NCI-H1105 (cell line): ENCODE data around the gene SIK2.
"Not testable (repeated sequence)": the region's sequence is repeated elsewhere in the genome, so short reads cannot be mapped to it uniquely, and the experiment has no call there.

Experiments
- DNase-seq: peaks from one replicate; lab custom pipeline; 2025; lab: John Stamatoyannopoulos, UW

The SIK2 gene

GRCh38 chr11:111624608-111625007, 22.4 kb downstream of the SIK2 start:
- DNase-seq: no peak

DNA sequence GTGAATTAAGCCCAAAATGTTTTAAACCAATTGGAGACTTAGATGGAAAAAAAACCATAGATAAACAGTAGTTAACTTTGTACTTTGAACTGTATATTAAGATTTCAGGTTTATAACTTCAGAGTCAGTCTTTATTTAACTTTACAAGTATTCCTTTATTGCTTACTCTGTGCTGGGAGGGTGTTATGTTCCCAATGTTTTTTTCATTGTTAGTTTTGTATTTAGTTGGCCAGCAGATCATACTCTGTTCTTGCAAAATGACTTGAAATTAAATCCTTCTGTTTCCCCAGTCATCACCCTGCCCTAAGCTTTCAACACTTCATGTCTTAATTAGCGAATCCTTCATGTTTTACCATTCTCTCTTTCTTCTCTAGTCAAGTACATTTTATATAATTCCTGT, 25.3 kb downstream of the SIK2 start:
- no peak for DNase-seq

DNA sequence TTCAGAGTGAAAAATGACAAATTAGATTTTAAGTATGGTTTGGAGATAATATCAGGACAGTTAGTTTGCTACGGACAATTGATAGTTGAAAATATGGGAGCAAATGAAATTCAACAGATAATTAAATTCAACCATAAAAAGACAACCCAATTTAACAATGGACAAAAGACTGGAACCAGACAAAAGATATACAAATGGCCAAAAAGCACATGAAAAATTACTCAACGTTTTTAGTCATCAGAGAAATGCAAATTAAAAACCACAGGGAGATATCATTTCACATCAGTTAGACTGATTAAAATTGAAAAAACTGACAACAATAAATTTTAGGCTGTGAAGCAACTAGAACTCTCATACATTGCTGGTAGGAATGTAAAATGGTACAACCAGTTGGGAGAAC, 27.2 kb downstream of the SIK2 start:
- DNase-seq: no peak

- DNase-seq: no peak
Observed at GRCh38 chr11:111631024-111631665, 28.9 kb downstream of the SIK2 start.

GRCh38 chr11:111631666-111632039, 29.4 kb downstream of the SIK2 start:
- DNase-seq: no peak

- DNase-seq: peak; percentile 41
Observed at GRCh38 chr11:111632516-111633220, 30.4 kb downstream of the SIK2 start.

- DNase-seq: peak; percentile 7
Observed at GRCh38 chr11:111633248-111633647, 31.0 kb downstream of the SIK2 start.

DNA sequence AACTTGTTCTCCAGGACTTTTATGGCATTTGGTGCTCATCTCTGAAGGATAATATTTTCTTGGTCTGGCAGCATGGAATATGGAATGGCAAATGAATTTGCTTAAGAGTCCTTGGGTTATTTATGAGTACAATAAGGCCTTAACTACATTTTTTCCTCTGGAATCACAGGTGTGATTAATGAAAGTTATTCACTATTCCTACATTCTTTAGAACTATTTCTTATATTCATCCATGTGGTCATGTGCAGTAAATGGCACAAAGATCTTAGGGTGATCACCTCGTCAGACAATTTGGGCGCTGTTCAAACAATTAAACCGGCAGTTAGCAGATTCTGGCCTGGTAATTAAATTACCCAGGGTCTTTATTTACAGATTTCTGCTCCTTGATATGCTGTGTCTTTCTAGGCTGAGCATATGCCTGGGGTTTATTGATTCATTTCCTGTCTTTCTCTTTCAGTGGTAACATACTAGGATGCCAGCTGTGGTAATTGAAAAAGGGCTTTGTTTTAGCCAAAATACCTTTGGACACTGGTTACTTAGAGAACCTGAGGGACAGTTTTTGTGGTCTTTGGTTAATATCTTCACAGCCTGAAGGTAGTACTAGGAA, 31.6 kb downstream of the SIK2 start:
- no peak for DNase-seq

DNA sequence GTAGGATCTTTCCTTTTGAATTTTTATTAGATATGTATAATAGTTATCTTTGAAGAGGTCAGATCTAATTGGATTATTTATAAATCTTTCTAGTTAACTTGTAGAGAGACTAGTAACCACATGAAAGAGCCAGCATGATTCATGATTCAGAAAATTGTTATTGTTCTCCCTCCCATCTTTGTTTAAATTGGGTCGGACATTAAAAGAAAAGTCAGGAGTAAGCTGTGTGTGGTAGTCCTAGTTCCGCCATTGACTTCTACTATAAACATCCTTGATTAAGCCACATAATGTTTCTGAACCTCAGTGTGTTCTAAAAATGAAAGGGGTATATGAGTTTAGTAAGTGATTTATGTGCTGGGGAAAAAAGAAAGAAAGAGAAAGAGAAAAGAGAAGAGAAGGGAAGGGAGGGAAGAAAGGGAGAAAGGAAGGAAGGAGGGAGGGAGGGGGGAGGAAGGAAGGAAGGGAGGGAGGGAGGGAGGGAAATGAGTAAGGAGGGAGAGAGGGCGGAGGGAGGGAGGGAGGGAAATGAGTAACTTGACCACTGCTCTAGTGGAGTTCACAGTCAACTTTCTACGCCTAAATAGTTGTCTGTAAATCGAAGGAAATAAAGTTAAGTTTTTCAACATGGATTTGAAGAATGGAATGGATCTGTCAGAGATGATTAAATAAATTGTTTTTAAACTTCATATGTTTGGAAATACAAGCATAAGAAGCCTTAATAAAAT, 32.9 kb downstream of the SIK2 start:
- no peak for DNase-seq

GRCh38 chr11:111635706-111636045, 33.4 kb downstream of the SIK2 start:
- DNase-seq: peak; percentile 64

DNA sequence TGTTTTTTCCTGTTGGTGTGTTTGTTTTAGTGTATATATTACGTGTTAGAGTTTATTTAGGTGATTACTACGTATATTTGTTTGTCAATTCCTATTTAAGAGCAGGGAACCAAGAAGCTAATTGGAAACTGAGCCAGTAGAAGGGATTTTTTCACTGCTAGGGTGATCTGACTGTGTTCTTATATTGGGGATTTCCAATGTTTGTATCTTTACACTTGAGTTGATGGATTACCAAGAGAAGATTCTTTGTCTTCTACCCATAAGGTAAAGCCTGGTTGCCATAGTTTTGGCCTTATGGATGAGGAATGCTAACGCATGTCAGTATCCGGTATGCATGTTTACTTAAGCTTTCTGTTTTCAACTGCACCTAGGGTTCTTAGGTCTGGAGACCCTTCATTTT, 35.6 kb downstream of the SIK2 start:
- DNase-seq: no peak

DNA sequence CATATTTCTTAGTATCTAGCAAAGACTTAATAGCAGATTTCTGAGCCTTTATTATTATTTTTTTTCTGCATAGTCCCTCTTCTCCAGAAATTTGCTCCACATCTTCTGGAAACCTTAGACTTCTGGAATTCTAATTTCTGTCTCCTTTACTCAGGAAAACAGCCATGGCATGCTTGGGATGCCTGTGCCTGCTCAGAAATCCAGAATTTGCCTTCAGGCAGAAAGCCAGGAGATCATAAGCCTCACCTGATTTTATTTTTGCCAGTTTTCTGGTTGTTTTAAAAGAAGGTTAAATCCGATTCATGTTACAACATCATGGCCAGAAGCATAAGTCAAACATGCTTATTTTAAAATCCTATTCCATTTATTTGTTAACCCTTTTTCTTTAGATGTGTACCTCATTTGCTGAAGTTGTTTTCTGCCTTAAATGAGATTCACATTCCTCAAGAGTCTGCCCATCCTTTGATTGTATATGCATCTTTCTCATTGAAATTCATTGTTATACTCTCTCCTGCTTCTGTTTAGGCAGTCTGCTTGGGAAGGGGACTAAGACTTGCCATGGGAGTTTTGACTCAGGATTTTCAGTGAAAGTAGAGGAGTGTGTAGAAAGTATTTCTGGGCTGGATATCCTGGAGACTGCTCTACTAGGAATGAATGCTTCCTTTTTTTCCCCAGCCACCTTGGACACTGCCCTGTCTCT, 37.1 kb downstream of the SIK2 start:
- no peak for DNase-seq

- DNase-seq: no peak
Observed at GRCh38 chr11:111641339-111642015, 39.2 kb downstream of the SIK2 start.

- no peak for DNase-seq
Observed at GRCh38 chr11:111642542-111642941, 40.3 kb downstream of the SIK2 start.

DNA sequence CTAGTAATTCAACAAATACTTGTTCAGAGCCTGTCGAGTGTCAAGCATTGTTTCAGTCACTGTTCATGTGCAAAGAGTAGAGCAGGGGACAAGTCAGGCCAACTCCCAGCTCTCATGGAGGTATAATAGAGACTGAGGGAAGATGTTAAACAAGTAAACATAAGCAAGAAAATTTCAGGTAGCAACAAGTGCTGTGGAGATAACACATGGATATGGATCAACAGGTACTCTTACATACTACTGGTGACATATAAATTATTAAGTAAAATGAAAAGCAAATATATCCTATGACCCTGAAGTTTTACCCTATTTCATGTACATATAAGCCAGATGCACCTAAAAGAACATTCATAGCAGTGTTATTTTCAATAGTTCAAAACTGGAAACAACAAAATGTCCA, 42.7 kb downstream of the SIK2 start:
- DNase-seq: no peak

DNA sequence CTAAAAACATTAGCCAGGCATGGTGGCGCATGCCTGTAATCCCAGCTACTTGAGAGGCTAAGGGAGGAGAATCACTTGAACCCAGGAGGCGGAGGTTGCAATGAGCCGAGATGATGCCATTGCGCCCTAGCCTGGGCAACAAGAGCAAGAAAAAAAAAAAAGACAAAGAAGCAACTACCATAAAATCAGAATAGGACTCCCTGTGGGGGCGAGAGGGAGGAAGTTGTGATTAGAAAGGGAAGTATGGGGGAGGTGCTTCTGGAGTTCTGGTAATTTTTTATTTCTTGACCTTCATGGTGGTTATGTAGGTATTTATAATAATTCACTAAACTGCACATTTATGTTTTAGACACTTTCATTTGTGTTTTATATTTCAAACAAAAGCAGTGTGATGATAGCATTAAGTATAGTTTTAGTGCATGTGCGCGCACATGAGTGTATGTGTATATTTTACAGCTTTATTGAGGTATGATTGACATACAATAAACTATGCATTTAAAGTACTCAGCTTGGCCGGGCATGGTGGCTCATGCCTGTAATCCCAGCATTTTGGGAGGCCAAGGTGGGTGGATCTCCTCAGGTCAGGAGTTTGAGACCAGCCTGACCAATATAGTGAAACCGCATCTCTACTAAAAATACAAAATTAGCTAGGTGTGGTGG, 43.5 kb downstream of the SIK2 start:
- DNase-seq: no peak

DNA sequence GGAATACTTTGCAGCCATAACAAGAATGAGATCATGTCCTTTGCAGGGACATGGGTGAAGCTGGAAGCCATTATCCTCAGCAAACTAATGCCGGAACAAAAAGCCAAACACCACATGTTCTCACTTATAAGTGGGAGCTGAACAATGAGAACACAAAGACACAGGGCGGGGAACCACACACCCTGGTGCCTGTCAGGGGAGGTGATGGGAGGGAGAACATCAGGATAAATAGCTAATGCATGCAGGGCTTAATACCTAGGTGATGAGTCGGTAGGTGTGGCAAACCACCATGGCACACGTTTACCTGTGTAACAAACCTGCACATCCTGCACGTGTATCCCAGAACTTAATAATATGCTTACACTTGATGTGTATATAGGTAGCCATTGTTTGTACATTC, 49.1 kb downstream of the SIK2 start:
- not testable (repeated sequence) for DNase-seq

- DNase-seq: no peak
Observed at GRCh38 chr11:111652184-111652583, 49.9 kb downstream of the SIK2 start.

- DNase-seq: no peak
Observed at GRCh38 chr11:111654601-111655000, 52.4 kb downstream of the SIK2 start.

DNA sequence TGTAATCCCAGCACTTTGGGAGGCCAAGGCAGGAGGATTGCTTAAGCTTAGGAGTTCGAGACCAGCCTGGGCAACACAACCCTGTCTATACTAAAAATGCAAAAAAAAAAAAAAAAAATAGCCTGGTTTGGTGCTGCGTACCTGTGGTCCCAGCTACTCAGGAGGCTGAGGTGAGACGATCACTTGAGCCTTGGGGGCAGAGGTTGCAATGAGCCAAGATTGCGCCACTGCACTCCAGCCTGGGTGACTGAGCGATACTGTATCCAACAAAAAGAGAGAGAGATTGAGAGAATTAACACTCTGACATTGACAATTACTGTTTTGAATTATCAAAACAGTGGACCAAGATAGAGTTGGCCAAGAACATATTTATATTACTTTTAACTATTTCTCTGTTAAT, 53.7 kb downstream of the SIK2 start:
- DNase-seq: no peak

DNA sequence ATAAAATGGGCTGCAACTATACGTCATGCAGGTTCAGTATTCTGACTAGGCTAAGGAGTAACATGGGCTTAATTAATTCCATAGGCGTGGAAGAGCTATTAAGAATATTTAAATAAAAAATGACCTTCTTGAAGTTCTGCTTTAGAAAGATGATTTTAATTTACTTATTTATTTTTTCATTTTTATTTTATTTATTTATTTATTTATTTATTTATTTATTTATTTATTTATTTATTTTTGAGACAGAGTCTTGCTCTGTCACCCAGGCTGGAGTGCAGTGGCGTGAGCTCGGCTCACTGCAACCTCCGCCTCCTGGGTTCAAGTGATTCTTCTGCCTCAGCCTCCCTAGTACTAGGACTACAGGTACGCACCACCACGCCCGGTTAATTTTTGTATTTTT, 55.7 kb downstream of the SIK2 start:
- DNase-seq: not testable (repeated sequence)
